Glomerular visceral epithelial cell (primary cell): ENCODE results near the gene TNFRSF19.

Source experiments
- DNase-seq: peaks from one replicate; pipeline ENCODE4 v3.0.0-alpha.2; 2016; ENCODE audit errors: extremely low spot score

Gene TNFRSF19

GRCh38 chr13:23628250-23628649, 58.0 kb downstream of the TNFRSF19 start:
- no peak for DNase-seq

- DNase-seq: no peak
Measured at GRCh38 chr13:23628765-23629565, 58.8 kb downstream of the TNFRSF19 start.

GRCh38 chr13:23629566-23630272, 59.5 kb downstream of the TNFRSF19 start:
- no peak for DNase-seq

GRCh38 chr13:23630349-23631093, 60.3 kb downstream of the TNFRSF19 start:
- DNase-seq: no peak

GRCh38 chr13:23631311-23632047, 61.3 kb downstream of the TNFRSF19 start:
- no peak for DNase-seq

GRCh38 chr13:23632048-23632582, 61.9 kb downstream of the TNFRSF19 start:
- no peak for DNase-seq

GRCh38 chr13:23632741-23633140, 62.5 kb downstream of the TNFRSF19 start:
- no peak for DNase-seq

GRCh38 chr13:23634897-23635296, 64.7 kb downstream of the TNFRSF19 start:
- no peak for DNase-seq

GRCh38 chr13:23636360-23636759, 66.1 kb downstream of the TNFRSF19 start:
- DNase-seq: no peak

GRCh38 chr13:23637829-23638228, 67.6 kb downstream of the TNFRSF19 start:
- DNase-seq: no peak

- no peak for DNase-seq
Measured at GRCh38 chr13:23639674-23640073, 69.5 kb downstream of the TNFRSF19 start.

GRCh38 chr13:23642110-23642509, 71.9 kb downstream of the TNFRSF19 start:
- peak; percentile 5 for DNase-seq

- no peak for DNase-seq
Measured at GRCh38 chr13:23643338-23644125, 73.3 kb downstream of the TNFRSF19 start.

GRCh38 chr13:23644126-23644419, 73.9 kb downstream of the TNFRSF19 start:
- DNase-seq: no peak

- no peak for DNase-seq
Measured at GRCh38 chr13:23644527-23645138, 74.4 kb downstream of the TNFRSF19 start.

GRCh38 chr13:23645851-23646250, 75.6 kb downstream of the TNFRSF19 start:
- DNase-seq: no peak

GRCh38 chr13:23651439-23651838, 81.2 kb downstream of the TNFRSF19 start:
- DNase-seq: no peak

- no peak for DNase-seq
Measured at GRCh38 chr13:23651887-23652286, 81.7 kb downstream of the TNFRSF19 start.

GRCh38 chr13:23652909-23653726, 82.9 kb downstream of the TNFRSF19 start:
- no peak for DNase-seq
